ENCODE results near the gene LRP6. TPM values are rescaled to one million over a fixed set of nuclear protein-coding genes. Genes with fewer than 3 reads are reported as not detected.

The LRP6 gene
- total and polyA plus RNA-seq, 2 of the 8 experiments (the other 6 are each of a cell fraction or from before 2014, with no cell fraction given): 53.6 to 73.2 TPM

GRCh38 chr12:12171991-12172511 is 94.8 kb downstream of the LRP6 start:
- H2AFZ ChIP-seq (ENCODE audit: low read length): no peak overlapping the region
- H3K14ac ChIP-seq (ENCODE audit: insufficient read length): no peak overlapping the region
- no peak overlapping the region for H3K4me2 ChIP-seq (ENCODE audit: insufficient read depth in 1 of 2, low read depth in 2 of 2, low read length in 2 of 2)
- no peak overlapping the region for H2AK5ac ChIP-seq (ENCODE audit: low read depth, low read length)
- H3K9me3 ChIP-seq (ENCODE audit: insufficient read depth in 2 of 2, low read depth in 1 of 2, low read length in 1 of 2): no peaks in the 10 kb centered on the region
- peaks cover 0 to 59% of the 10 kb centered on the region in 2 experiments; a peak in 2 of 4 replicates for H3K79me2 ChIP-seq (ENCODE audit: control insufficient read depth in 1 of 2, insufficient read depth in 2 of 2, low read length in 2 of 2)
- H3K27me3 ChIP-seq (replicated peaks in 1 of 4; ENCODE audit: control insufficient read depth in 3 of 4, extremely low read depth in 1 of 4, insufficient read depth in 3 of 4, low read length in 3 of 4): no peaks in the 10 kb centered on the region
- no peaks in the 10 kb centered on the region for H3K23me2 ChIP-seq (ENCODE audit: low read depth, low read length)
- no peak overlapping the region for H3K4me3 ChIP-seq (ENCODE audit: extremely low read depth in 1 of 4, insufficient read depth in 2 of 4, low read depth in 3 of 4, low read length in 4 of 4)
- H2BK5ac ChIP-seq (ENCODE audit: low read depth, low read length): no peak overlapping the region
- no peaks in the 10 kb centered on the region for H4K20me1 ChIP-seq (replicated peaks in 1 of 2; ENCODE audit: control insufficient read depth in 1 of 2, insufficient read depth in 2 of 2, low read length in 2 of 2)
- no peak overlapping the region for H2BK120ac ChIP-seq (replicated peaks; ENCODE audit: low read depth, low read length)
- no peak overlapping the region for H4K8ac ChIP-seq (ENCODE audit: extremely low read depth, insufficient read depth, low read length)
- ChIA-PET CTCF (ENCODE audit: partially characterized antibody) (interaction anchor here (0.8 to 2.3 kb wide), 5 partner anchors 10 to 155 kb away, joined by 3 to 7 read pairs (median 5); no protein-coding TSS in a partner anchor), POLR2A (ENCODE audit: partially characterized antibody) (interaction anchor here (1.3 kb wide), 1 partner anchor 95 kb away, joined by 7 read pairs; the partner anchor contains the start of gene LRP6)
- no peak overlapping the region for H2BK20ac ChIP-seq (ENCODE audit: low read length)
- H3K23ac ChIP-seq (ENCODE audit: insufficient read length): no peak overlapping the region
- no peak overlapping the region for H4K5ac ChIP-seq (ENCODE audit: insufficient read length, low read depth, low read length)
- no peak overlapping the region for H3K4ac ChIP-seq (replicated peaks; ENCODE audit: insufficient read length, low read depth, low read length)
- no peak for FAIRE-seq
- no peak overlapping the region for H3K27ac ChIP-seq (ENCODE audit: low read depth, low read length)
- no peaks in the 10 kb centered on the region for H3K4me1 ChIP-seq (replicated peaks in 1 of 4; ENCODE audit: control insufficient read depth in 3 of 4, insufficient read depth in 4 of 4, low read length in 3 of 4)
- H3K79me1 ChIP-seq (ENCODE audit: low read depth, low read length): no peaks in the 10 kb centered on the region
- no peak for DNase-seq (ENCODE audit: low read depth in 1 of 2, low spot score in 2 of 2)
- no peak overlapping the region for H3K9ac ChIP-seq (replicated peaks in 1 of 4; ENCODE audit: extremely low read depth in 1 of 4, low read depth in 3 of 4, low read length in 3 of 4)
- H3K18ac ChIP-seq (ENCODE audit: extremely low read depth, low read length): no peak overlapping the region
- H3K56ac ChIP-seq (replicated peaks; ENCODE audit: insufficient read length, low read depth, low read length): no peak overlapping the region
- H2BK15ac ChIP-seq (ENCODE audit: low read length): no peak overlapping the region
- H3K36me3 ChIP-seq (ENCODE audit: control insufficient read depth in 2 of 4, insufficient read depth in 4 of 4, low read length in 3 of 4): no peaks in the 10 kb centered on the region
- WGBS, 2 experiments (ENCODE audit: extremely low coverage in 1 of 2, insufficient coverage in 1 of 2, insufficient read length in 1 of 2, insufficient replicate concordance in 2 of 2, low coverage in 1 of 2, low lambda C conversion rate in 2 of 2, missing lambda C conversion rate in 1 of 2): 79% methylated on average over 1 of the region's 1 CpG; no CpG with 5 or more reads in 1 of the 2 experiments
- no peak overlapping the region for H4K91ac ChIP-seq (replicated peaks; ENCODE audit: insufficient read length, low read length)
- no peak overlapping the region for H2BK12ac ChIP-seq (ENCODE audit: low read depth, low read length)
- TF ChIP-seq POLR2AphosphoS5 (IDR thresholded peaks at IDR 0.05; ENCODE audit: low read depth, low read length) (no peak), SIX5 (IDR thresholded peaks at IDR 0.05; ENCODE audit: low read depth, low read length) (no peak), RFX5 (IDR thresholded peaks at IDR 0.05; ENCODE audit: borderline replicate concordance, low read depth, low read length) (no peak), GTF2F1 (IDR thresholded peaks at IDR 0.05; ENCODE audit: borderline replicate concordance, low read depth, low read length) (no peak), SP2 (IDR thresholded peaks at IDR 0.05; ENCODE audit: low read length) (no peak), KDM1A (IDR thresholded peaks at IDR 0.05; ENCODE audit: borderline replicate concordance, low read length) (no peak), POLR2A (IDR thresholded peaks at IDR 0.05; ENCODE audit: control extremely low read depth in 1 of 2, low read depth in 2 of 2, low read length in 2 of 2) (no peak), GABPA (IDR thresholded peaks at IDR 0.05; ENCODE audit: borderline replicate concordance, insufficient read depth, low read length) (no peak), CHD1 (IDR thresholded peaks at IDR 0.05; ENCODE audit: low read depth, low read length) (no peak), KDM5A (IDR thresholded peaks at IDR 0.05; ENCODE audit: low read length) (no peak), ATF3 (IDR thresholded peaks at IDR 0.05; ENCODE audit: insufficient read depth, low read depth, low read length) (no peak), PHF8 (conservative IDR thresholded peaks at IDR 0.05; ENCODE audit: low read depth, low read length) (no peak), HDAC6 (IDR thresholded peaks at IDR 0.05; ENCODE audit: low read depth, low read length) (no peak), CREB1 (IDR thresholded peaks at IDR 0.05) (no peak), YY1 (IDR thresholded peaks at IDR 0.05; ENCODE audit: low read depth, low read length) (no peak)

Measured in H1 (cell line).